Peyer's patch (tissue), 4 donors: ENCODE results near the gene KDM3A.

Experiments used
- CTCF ChIP-seq, 6 experiments: fragments of 450-650 bp in 4 of 6; fragments of 200-600 bp in 2 of 6; sonication (generic) in 1 of 6; IDR thresholded peaks; one replicate each; pipeline ENCODE4 v1.5.1; 2017 to 2019; ENCODE audit warnings: antibody characterized with exemption in 6 of 6, mild to moderate bottlenecking in 3 of 6, moderate library complexity in 1 of 6
- POLR2A ChIP-seq, 2 donors: fragments of 450-650 bp; IDR thresholded peaks; one replicate each; pipeline ENCODE4 v1.5.1; 2017; ENCODE audit warnings: antibody characterized with exemption in 2 of 2, mild to moderate bottlenecking in 2 of 2, moderate library complexity in 2 of 2

GRCh38 chr2:86489542-86489941, 48.4 kb downstream of the KDM3A start:
- TF ChIP-seq CTCF (IDR thresholded peaks at IDR 0.05) = no peak
- no peak for TF ChIP-seq POLR2A (IDR thresholded peaks at IDR 0.05)
